GM12878 (cell line): ENCODE results near the gene PIEZO2. TPM values are rescaled to one million over a fixed set of nuclear protein-coding genes. Genes with fewer than 3 reads are reported as not detected.

Experiments used
- ASH2L ChIP-seq: fragments of 300-600, 200-600 bp; sonication (generic); IDR thresholded peaks from 2 replicates; pipeline ENCODE4 v1.6.1; 2017; ENCODE audit warnings: low read depth, mild to moderate bottlenecking, borderline replicate concordance
- BHLHE40 ChIP-seq, 2 experiments: fragments of 450-650 bp in 1 of 2; IDR thresholded peaks; 2 replicates each; pipeline ENCODE4 v1.6.1; 2011 to 2017; ENCODE audit warnings: low read depth in 2 of 2, borderline replicate concordance in 1 of 2, improper control_type of control experiment in 1 of 2, low read length in 1 of 2, mild to moderate bottlenecking in 1 of 2
- BRCA1 ChIP-seq: IDR thresholded peaks from 2 replicates; pipeline ENCODE4 v1.6.1; 2011; ENCODE audit warnings: low read depth, low read length, improper control_type of control experiment
- CBX5 ChIP-seq: sonication (generic); IDR thresholded peaks from 2 replicates; pipeline ENCODE4 v1.6.1; 2016; ENCODE audit warnings: low read depth, moderate library complexity, mild to moderate bottlenecking, inconsistent platforms
- CHD4 ChIP-seq: fragments of 200-600 bp; sonication (generic); IDR thresholded peaks from 2 replicates; pipeline ENCODE4 v1.6.1; 2016; ENCODE audit warnings: mild to moderate bottlenecking
- CREB1 ChIP-seq: IDR thresholded peaks from 2 replicates; pipeline ENCODE4 v1.6.1; 2012; ENCODE audit warnings: low read depth, mild to moderate bottlenecking, inconsistent platforms
- DPF2 ChIP-seq: fragments of 450-650 bp; IDR thresholded peaks from 2 replicates; pipeline ENCODE4 v1.6.1; 2017; ENCODE audit warnings: mild to moderate bottlenecking
- E4F1 ChIP-seq: fragments of 450-650 bp; IDR thresholded peaks from 2 replicates; pipeline ENCODE4 v1.6.1; 2018; ENCODE audit warnings: borderline replicate concordance, mild to moderate bottlenecking; ENCODE audit not compliant: partially characterized antibody
- GATAD2B ChIP-seq: fragments of 450-650 bp; conservative IDR thresholded peaks from 2 replicates; pipeline ENCODE4 v1.6.1; 2017; ENCODE audit warnings: low read depth, mild to moderate bottlenecking, moderate library complexity
- IRF3 ChIP-seq: fragments of 450-650 bp; IDR thresholded peaks from 2 replicates; pipeline ENCODE4 v1.6.1; 2014; ENCODE audit warnings: mild to moderate bottlenecking
- IRF5 ChIP-seq: fragments of 450-650 bp; IDR thresholded peaks from 2 replicates; pipeline ENCODE4 v1.6.1; 2017; ENCODE audit warnings: borderline replicate concordance
- JUNB ChIP-seq: IDR thresholded peaks from 2 replicates; pipeline ENCODE4 v1.6.1; 2016; ENCODE audit warnings: antibody characterized with exemption, mild to moderate bottlenecking
- KDM1A ChIP-seq: fragments of 200-600 bp; sonication (generic); IDR thresholded peaks from 2 replicates; pipeline ENCODE4 v1.6.1; 2016; ENCODE audit warnings: borderline replicate concordance
- LARP7 ChIP-seq: fragments of 450-650 bp; IDR thresholded peaks from 2 replicates; pipeline ENCODE4 v1.6.1; 2017; ENCODE audit warnings: mild to moderate bottlenecking
- MTA2 ChIP-seq: fragments of 450-650 bp; IDR thresholded peaks from 2 replicates; pipeline ENCODE4 v1.6.1; 2016; ENCODE audit warnings: low read depth, mild to moderate bottlenecking, moderate library complexity
- MTA3 ChIP-seq: IDR thresholded peaks from 2 replicates; pipeline ENCODE4 v1.6.1; 2012; ENCODE audit warnings: low read length, inconsistent platforms, borderline replicate concordance
- MXI1 ChIP-seq: fragments of 150-350 bp; IDR thresholded peaks from 2 replicates; pipeline ENCODE4 v1.6.1; 2011; ENCODE audit warnings: low read depth, mild to moderate bottlenecking, inconsistent platforms, low read length, improper control_type of control experiment
- MYB ChIP-seq: fragments of 150-350 bp; IDR thresholded peaks from 2 replicates; pipeline ENCODE4 v1.6.1; 2014; ENCODE audit warnings: mild to moderate bottlenecking, low read depth, low read length, borderline replicate concordance
- MYC ChIP-seq: IDR thresholded peaks from 2 replicates; pipeline ENCODE4 v1.6.1; 2011; ENCODE audit warnings: mild to moderate bottlenecking, low read length, moderate library complexity, inconsistent platforms; ENCODE audit not compliant: insufficient read depth, insufficient replicate concordance, insufficient read length, severe bottlenecking
- NFXL1 ChIP-seq: fragments of 450-650 bp; IDR thresholded peaks from 2 replicates; pipeline ENCODE4 v1.6.1; 2017; ENCODE audit warnings: antibody characterized with exemption, mild to moderate bottlenecking, borderline replicate concordance
- NFYA ChIP-seq: IDR thresholded peaks from 2 replicates; pipeline ENCODE4 v1.6.1; 2011; ENCODE audit warnings: low read depth, mild to moderate bottlenecking, low read length, improper control_type of control experiment, borderline replicate concordance
- NFYB ChIP-seq: IDR thresholded peaks from 2 replicates; pipeline ENCODE4 v1.6.1; 2011; ENCODE audit warnings: low read depth, mild to moderate bottlenecking, low read length, improper control_type of control experiment, moderate library complexity; ENCODE audit not compliant: insufficient read depth
- POU2F2 ChIP-seq: IDR thresholded peaks from 3 replicates; pipeline ENCODE4 v1.6.1; 2011; ENCODE audit warnings: low read depth, mild to moderate bottlenecking, low read length, borderline replicate concordance
- RAD51 ChIP-seq: fragments of 450-650 bp; IDR thresholded peaks from 2 replicates; pipeline ENCODE4 v1.6.1; 2016; ENCODE audit warnings: moderate library complexity, mild to moderate bottlenecking, inconsistent platforms
- RELA ChIP-seq: fragments of 450-650 bp; IDR thresholded peaks from 2 replicates; pipeline ENCODE4 v1.8.0; 2014; ENCODE audit warnings: borderline replicate concordance; ENCODE audit not compliant: partially characterized antibody
- RFX5 ChIP-seq: IDR thresholded peaks from 2 replicates; pipeline ENCODE4 v1.6.1; 2011; ENCODE audit warnings: low read depth, low read length, improper control_type of control experiment
- RUNX3 ChIP-seq: IDR thresholded peaks from 2 replicates; pipeline ENCODE4 v1.6.1; 2012; ENCODE audit warnings: low read length, inconsistent platforms
- SIX5 ChIP-seq: IDR thresholded peaks from 2 replicates; pipeline ENCODE4 v1.6.1; 2011; ENCODE audit warnings: mild to moderate bottlenecking, low read depth, low read length, moderate library complexity; ENCODE audit not compliant: severe bottlenecking
- SP1 ChIP-seq: IDR thresholded peaks from one replicate; pipeline ENCODE4 v1.6.1; 2011; ENCODE audit warnings: low read depth, low read length
- TCF12 ChIP-seq: IDR thresholded peaks from 2 replicates; pipeline ENCODE4 v1.6.1; 2011; ENCODE audit warnings: low read depth, mild to moderate bottlenecking, low read length
- ZBED1 ChIP-seq: IDR thresholded peaks from 2 replicates; pipeline ENCODE4 v1.6.1; 2016; ENCODE audit warnings: borderline replicate concordance
- polyA plus RNA-seq, 11 experiments: library from polyadenylated mRNA; depleted of rRNA in 4 of 11; unstranded in 6 of 11; stranded (reverse) in 5 of 11; fragments of >200 nt; fragmentation: Nextera tagmentation in 4 of 11; fragmentation: Illumina TruSeq in 1 of 11; extraction: Ambion mirVana in 4 of 11; extraction: Trizol in 1 of 11; gene quantifications; 1 replicate in 1 of 11; 2 replicates in 10 of 11; pipeline versions ENCODE4 v1.2.1 to v1.2.3, GENCODE V29; 2011 to 2016; ENCODE audit warnings: inconsistent platforms in 2 of 11, missing spikeins in 2 of 11, low read depth in 1 of 11
- total RNA-seq, 4 experiments: library from RNA; depleted of rRNA in 3 of 4; stranded (reverse); fragments of >200 nt in 3 of 4; fragmentation: Illumina TruSeq in 1 of 4; extraction: Trizol in 1 of 4; gene quantifications; 2 replicates each; pipeline versions ENCODE4 v1.2.1 to v1.2.3, GENCODE V29; 2013 to 2021

The PIEZO2 gene
- total and polyA plus RNA-seq, 10 of the 15 experiments (the other 5 are each of a cell fraction or from before 2014, with no cell fraction given) = 6.7 to 42.3 (median 27.4) TPM

GRCh38 chr18:11005528-11005927 lies 143.8 kb downstream of the PIEZO2 start (continued):
- TF ChIP-seq SIX5 (no peak), RELA (peak; percentile 26), KDM1A (no peak), POU2F2 (peak; percentile 26; the same call in 1 of the 3 replicates), MTA2 (no peak), SP1 (peak; percentile 17), NFYB (no peak), RFX5 (no peak), IRF3 (no peak), BHLHE40 (IDR thresholded peaks at IDR 0.05; ENCODE audit: borderline replicate concordance in 1 of 2, low read depth in 2 of 2, low read length in 1 of 2) (peak in 1 of 2 experiments; percentile 22; a peak in 1 of 4 replicates), MYC (no peak), ZBED1 (no peak; the same call in 1 of the 2 replicates), CREB1 (no peak), JUNB (peak; percentile 54), NFYA (no peak), RAD51 (no peak), TCF12 (peak; percentile 83), MTA3 (no peak), MXI1 (no peak), BRCA1 (no peak), IRF5 (no peak), E4F1 (no peak), NFXL1 (no peak), RUNX3 (peak; percentile 65), MYB (no peak), GATAD2B (peak; percentile 52; the same call in 1 of the 2 replicates), LARP7 (no peak), CBX5 (no peak), CHD4 (no peak), DPF2 (no peak), ASH2L (no peak)
